Lung (tissue), 12 donors: ENCODE data around the gene TEX14. TPM values are rescaled to one million over a fixed set of nuclear protein-coding genes. Genes with fewer than 3 reads are reported as not detected.
A peak's percentile ranks its signal among the peaks of the same experiment; 100 is the strongest.

Source experiments
- ATAC-seq: fragments of 200-7000 bp; cut with Tn5 transposase; one replicate; pipeline ENCODE4 v1.9.1; 2020; ENCODE audit warnings: moderate number of reproducible peaks; ENCODE audit not compliant: insufficient read depth, low FRiP score
- DNase-seq, 3 donors: peaks; one replicate each; pipeline ENCODE4 v3.0.0-alpha.2; 2013 to 2017
- H3K27ac ChIP-seq, 2 donors: one replicate each; pipeline ENCODE4 v1.5.1; 2013; ENCODE audit warnings: mild to moderate bottlenecking in 2 of 2, moderate library complexity in 2 of 2, control low read depth in 1 of 2, inconsistent platforms in 1 of 2, low read depth in 1 of 2, low read length in 1 of 2
- H3K27me3 ChIP-seq, 3 donors: one replicate each; pipeline ENCODE4 v1.5.1; 2013; ENCODE audit warnings: low read length in 2 of 3; ENCODE audit not compliant: control insufficient read depth in 3 of 3, insufficient read depth in 3 of 3
- H3K36me3 ChIP-seq, 4 donors: one replicate each; pipeline ENCODE4 v1.5.1; 2013; ENCODE audit warnings: low read length in 4 of 4, mild to moderate bottlenecking in 1 of 4, moderate library complexity in 1 of 4; ENCODE audit not compliant: control insufficient read depth in 4 of 4, insufficient read depth in 4 of 4
- H3K4me1 ChIP-seq, 5 donors: one replicate each; pipeline ENCODE4 v1.5.1; 2013; ENCODE audit warnings: low read length in 5 of 5, mild to moderate bottlenecking in 2 of 5, moderate library complexity in 1 of 5; ENCODE audit not compliant: control insufficient read depth in 5 of 5, insufficient read depth in 5 of 5
- H3K4me3 ChIP-seq: one replicate; pipeline ENCODE4 v1.5.1; 2013; ENCODE audit warnings: mild to moderate bottlenecking, control low read depth, moderate library complexity
- H3K9ac ChIP-seq, 2 donors: one replicate each; pipeline ENCODE4 v1.5.1; 2013; ENCODE audit warnings: low read length in 2 of 2, control low read depth in 1 of 2; ENCODE audit not compliant: insufficient read depth in 1 of 2
- H3K9me3 ChIP-seq, 4 donors: one replicate each; pipeline ENCODE4 v1.5.1; 2013; ENCODE audit warnings: low read length in 3 of 4, mild to moderate bottlenecking in 1 of 4, moderate library complexity in 1 of 4; ENCODE audit not compliant: control insufficient read depth in 4 of 4, insufficient read depth in 3 of 4
- WGBS, 2 donors: extraction: QIAGEN DNeasy Blood & Tissue Kit; methylation state at CpG; one replicate each; pipeline ENCODE4 v1.1.7; 2013; 5-methylcytosine and 5-hydroxymethylcytosine counted together
- polyA plus RNA-seq, 2 donors: library from polyadenylated mRNA; stranded (reverse); fragments of 200-250 nt; gene quantifications; one replicate each; pipeline ENCODE4 v1.2.1, GENCODE V29; 2013
- total RNA-seq, 2 donors: library from RNA; depleted of rRNA in 1 of 2; stranded (reverse); fragments of >200 nt in 1 of 2; gene quantifications; one replicate each; pipeline ENCODE4 v1.2.1, GENCODE V29; 2014 to 2021
- TF ChIP-seq, protein P1 (sequence below): IDR thresholded peaks from 2 replicates; pipeline ENCODE4 v1.5.1; 2012; ENCODE audit warnings: mild to moderate bottlenecking; ENCODE audit errors: control extremely low read depth, extremely low read depth
- donor health status: control.
- donor health status: control.
- donor health status: Bipolar disorder and iron deficiency.
- donor health status: healthy.
- donor health status: DM: yes; HTN: yes; CAD: no.

TEX14 gene
- total and polyA plus RNA-seq, 4 donors = 0.13 to 1.5 (median 0.74) TPM; not detected in 1

GRCh38 chr17:58639681-58640080 is 52.2 kb downstream of the TEX14 start:
- Histone ChIP-seq H3K27ac (no peak overlapping the region), H3K36me3 (no peaks in the 10 kb centered on the region), H3K9ac (no peak overlapping the region), H3K4me1 (peaks cover 0 to 3% (median 0%) of the 10 kb centered on the region in 5 donors), H3K27me3 (no peaks in the 10 kb centered on the region), H3K9me3 (no peaks in the 10 kb centered on the region), H3K4me3 (no peak overlapping the region)
- WGBS, 2 donors = 78 to 89% methylated on average over 6 of the region's 6 CpGs
- ATAC-seq (no peak), DNase-seq (no peak)
- TF ChIP-seq, protein P1, sequence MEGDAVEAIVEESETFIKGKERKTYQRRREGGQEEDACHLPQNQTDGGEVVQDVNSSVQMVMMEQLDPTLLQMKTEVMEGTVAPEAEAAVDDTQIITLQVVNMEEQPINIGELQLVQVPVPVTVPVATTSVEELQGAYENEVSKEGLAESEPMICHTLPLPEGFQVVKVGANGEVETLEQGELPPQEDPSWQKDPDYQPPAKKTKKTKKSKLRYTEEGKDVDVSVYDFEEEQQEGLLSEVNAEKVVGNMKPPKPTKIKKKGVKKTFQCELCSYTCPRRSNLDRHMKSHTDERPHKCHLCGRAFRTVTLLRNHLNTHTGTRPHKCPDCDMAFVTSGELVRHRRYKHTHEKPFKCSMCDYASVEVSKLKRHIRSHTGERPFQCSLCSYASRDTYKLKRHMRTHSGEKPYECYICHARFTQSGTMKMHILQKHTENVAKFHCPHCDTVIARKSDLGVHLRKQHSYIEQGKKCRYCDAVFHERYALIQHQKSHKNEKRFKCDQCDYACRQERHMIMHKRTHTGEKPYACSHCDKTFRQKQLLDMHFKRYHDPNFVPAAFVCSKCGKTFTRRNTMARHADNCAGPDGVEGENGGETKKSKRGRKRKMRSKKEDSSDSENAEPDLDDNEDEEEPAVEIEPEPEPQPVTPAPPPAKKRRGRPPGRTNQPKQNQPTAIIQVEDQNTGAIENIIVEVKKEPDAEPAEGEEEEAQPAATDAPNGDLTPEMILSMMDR = no peak

DNA sequence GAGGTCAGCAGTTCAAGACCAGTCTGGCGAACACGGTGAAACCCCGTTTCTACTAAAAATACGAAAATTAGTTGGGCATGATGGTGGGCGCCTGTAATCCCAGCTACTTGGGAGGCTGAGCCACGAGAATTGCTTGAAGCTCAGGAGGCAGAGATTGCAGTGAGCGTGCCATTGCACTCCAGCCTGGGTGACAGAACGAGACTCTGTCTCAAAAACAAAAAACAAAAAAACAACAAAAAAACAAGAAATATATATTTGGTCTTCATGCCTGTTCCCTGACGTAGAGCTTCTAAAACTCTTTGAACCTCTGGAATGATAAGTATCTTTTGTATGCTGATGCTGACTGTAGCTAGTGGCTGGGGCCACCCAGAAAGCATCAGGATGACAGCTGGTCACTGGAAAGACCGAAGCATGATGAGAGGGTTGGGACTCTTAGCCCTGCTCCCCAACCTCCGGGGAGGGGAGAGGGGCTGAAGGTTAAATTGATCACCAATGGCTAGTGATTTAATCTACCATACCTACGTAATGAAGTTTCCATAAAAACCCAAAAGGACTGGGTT is 54.8 kb downstream of the TEX14 start:
- Histone ChIP-seq H3K9ac (no peak overlapping the region), H3K4me3 (no peak overlapping the region), H3K4me1 (peaks cover 0 to 5% (median 4%) of the 10 kb centered on the region in 5 donors), H3K9me3 (no peaks in the 10 kb centered on the region), H3K36me3 (no peaks in the 10 kb centered on the region), H3K27ac (no peak overlapping the region), H3K27me3 (no peaks in the 10 kb centered on the region)
- ATAC-seq = no peak
- DNase-seq = no peak
- TF ChIP-seq, protein P1 = no peak
- 83 to 87% methylated on average over 12 of the region's 12 CpGs for WGBS, 2 donors

- peak overlapping the region; percentile 49 to 78 for H3K27ac ChIP-seq
- no peak overlapping the region for H3K4me3 ChIP-seq
- peak in 1 of 3 donors; percentile 13 for DNase-seq
- no peaks in the 10 kb centered on the region for H3K27me3 ChIP-seq
- no peak for ATAC-seq
- WGBS, 2 donors = 82% methylated on average over 20 of the region's 20 CpGs
- no peaks in the 10 kb centered on the region for H3K9me3 ChIP-seq
- peaks cover 0 to 13% (median 1%) of the 10 kb centered on the region in 5 donors for H3K4me1 ChIP-seq
- H3K9ac ChIP-seq = peak overlapping the region; percentile 51 to 89
- TF ChIP-seq, protein P1 = no peak
- no peaks in the 10 kb centered on the region for H3K36me3 ChIP-seq
Observed at GRCh38 chr17:58632324-58633314, 59.2 kb downstream of the TEX14 start.
